Inflammatory macrophage treated with lipopolysaccharide for 1 hour (primary cell): Measurements from ENCODE around the gene KHK.
"Not testable (repeated sequence)": the region's sequence is repeated elsewhere in the genome, so short reads cannot be mapped to it uniquely, and the experiment has no call there.

Source experiments
- DNase-seq, 2 donors: peaks; one replicate each; pipeline ENCODE4 v3.0.0-alpha.2; 2020 to 2022

The KHK gene

DNA sequence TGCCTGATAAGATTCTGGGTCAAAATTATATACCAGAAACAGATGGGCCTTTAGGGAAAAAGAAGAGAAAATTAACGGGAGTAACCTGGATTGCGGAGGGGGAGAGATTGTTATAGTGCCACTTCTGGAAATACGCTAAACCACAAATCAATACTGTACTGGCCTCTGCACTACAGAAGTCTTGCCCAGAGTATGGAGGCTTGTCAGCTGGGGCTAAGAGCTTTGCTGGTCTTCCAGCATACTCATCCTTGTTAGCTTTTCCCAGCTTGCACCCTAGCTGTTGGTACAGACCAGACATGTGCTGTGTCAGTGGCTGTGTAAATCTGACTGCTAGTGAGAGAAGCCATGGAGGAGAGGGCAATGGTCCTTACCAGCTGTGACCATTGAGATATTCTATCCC, 26.2 kb upstream of the KHK start:
- no peak for DNase-seq

DNA sequence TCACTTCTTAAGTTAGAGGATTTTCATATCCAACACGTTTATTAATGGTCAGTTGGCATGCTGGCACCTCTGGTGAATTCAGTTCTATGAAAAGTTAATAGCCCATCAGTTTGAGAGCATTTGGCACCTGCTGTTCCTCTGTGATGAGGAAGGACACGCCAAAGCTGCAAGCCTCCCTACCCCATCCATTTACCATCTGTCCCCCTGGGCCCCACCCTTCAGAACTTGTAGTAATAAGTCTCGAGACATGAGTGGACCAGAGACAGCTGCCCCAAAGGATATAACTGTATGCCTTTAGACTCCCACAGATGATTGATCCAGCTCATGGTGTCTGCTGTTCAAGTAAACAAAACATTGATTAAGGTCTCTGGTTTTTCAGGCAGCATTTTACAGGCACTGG, 21.4 kb upstream of the KHK start:
- DNase-seq, result no peak

DNA sequence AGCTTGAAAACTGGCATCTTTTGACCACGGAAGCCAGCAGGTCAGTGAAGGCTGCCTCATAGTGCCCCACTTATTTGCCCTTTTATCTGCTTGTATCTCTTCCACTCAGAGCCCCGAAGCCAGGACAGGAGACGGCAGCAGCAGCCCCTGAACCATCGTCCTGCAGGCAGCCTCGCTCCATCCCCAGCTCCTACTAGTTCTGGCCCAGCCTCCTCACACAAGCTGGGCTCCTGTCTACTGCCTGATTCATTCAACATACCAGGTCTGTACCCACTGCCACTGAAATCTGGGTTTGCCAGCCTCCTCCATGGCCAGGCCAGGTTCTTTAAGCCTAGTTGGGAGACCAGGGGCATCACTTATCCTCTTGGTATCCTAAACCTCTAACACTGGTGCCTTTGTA, 19.2 kb upstream of the KHK start:
- DNase-seq, result no peak

DNA sequence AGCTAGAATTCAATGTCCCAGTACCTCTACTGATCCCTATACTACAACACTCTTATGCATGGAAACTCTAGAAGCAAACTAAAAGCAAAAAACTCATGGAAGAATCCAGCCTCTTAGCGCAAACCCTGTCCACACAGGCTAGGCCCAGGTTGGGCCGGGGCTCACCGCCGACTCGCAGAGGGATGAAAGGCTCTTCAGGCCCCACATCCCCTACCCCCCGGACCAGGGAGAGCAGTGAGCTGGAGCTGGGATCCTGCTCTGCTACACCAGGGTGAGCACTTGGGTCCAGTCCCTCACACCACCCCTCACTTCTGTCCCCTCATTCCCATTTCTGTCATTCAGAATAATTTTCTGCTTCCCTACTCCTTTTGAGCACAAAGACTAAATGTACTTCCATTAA, 17.1 kb upstream of the KHK start:
- no peak for DNase-seq

GRCh38 chr2:27069961-27070618, 16.5 kb upstream of the KHK start:
- no peak for DNase-seq

GRCh38 chr2:27070653-27071276, 15.8 kb upstream of the KHK start:
- DNase-seq, result no peak

DNA sequence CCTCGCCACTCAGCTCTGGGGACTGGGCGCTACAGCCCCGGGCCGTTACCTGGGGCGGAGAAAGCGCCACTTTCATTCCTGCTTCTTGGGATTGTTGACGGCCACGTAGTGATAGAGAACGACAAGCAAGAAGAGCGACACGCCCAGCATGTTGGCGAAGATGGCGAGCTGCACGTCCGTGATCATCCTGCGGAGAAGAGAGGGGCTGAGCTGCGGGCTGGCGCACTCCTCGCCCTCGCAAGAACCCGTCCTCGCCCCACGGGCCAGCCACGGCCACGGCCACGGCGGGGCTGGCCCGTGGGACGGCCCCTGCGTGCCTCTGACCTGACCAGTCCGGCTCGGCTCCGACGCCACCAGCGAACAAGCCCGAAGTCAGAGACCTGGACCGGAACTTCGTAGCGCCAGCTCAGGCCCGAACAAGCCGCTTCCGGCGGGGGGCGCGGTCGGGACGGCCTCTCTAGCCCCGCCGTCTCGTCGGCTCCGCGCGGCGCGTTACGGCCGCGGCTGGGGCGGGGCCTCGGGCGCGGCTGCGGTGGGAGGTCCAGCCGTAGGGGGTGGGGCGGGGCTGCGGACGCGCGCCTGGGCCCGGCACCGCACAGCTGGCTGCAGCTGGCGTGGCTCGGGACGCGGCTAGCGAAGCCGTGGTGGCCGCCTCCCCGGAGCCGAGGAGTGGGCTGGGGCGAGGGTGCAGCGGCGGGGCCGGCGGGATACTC, 15.1 kb upstream of the KHK start, which contains the start of gene OST4:
OST4 (minus strand) TSS at position 378 of the 713 bp plus-strand sequence.
- DNase-seq, result peak; percentile 92

DNA sequence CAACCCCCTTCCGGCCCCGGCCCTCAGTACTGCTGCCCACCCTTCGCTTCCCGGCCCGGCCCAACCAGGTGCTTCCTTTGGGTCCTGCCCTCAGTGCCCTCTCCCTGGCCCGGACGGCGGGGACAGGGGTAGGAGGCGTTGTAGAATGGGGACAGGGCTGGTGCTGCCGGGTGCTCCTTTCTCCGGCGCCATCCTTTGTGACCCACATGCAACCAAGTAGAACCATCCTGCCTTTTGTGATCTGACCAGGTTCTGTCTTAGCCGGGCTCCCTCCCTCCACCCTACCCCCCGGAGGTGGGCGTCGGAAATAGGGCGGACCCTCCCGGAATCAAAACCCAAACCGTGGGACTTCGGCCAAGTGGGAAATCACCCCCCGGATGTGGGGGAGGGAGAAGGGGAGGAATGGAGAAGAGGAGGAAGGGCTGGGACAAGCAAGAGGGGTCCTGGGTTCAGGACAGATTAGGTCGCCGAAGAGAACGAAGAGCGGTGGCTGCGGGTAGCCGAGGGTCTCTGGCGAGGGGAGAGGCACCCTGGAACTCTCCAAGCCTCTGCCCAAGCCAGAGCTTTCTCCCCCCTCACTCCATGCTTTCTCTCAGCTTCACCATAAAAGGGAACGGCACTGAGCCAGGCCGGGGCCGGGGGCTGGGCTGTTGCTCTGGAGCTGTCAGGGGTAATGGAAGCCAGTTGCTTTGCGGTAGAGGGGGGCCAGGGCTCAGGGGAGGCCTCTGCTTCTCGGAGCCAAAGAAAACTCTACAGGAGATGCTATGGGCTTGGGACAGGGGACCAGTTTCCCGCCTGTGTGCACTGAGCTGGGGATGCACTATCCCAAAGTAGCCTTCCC, 14.4 kb upstream of the KHK start:
- no peak for DNase-seq

DNA sequence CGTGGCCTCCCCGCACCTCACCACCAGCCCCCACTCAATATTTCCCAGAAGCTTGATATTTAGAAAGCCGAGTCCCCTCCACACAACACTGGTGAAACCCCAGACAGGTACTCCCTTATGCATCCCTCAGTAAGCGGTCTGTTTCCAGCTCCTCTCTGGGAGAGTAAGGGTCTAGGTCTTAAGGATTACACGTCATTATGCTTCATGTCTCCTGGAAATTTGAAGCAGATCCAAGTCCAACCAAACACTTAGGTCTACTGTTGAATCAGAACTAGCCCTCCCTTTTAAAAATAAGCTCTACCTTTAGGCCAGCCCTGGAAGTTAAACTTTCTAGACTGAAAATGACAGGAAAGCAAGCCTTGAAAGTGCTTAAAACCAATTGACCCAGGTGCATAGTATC, 13.7 kb upstream of the KHK start:
- DNase-seq, result no peak

DNA sequence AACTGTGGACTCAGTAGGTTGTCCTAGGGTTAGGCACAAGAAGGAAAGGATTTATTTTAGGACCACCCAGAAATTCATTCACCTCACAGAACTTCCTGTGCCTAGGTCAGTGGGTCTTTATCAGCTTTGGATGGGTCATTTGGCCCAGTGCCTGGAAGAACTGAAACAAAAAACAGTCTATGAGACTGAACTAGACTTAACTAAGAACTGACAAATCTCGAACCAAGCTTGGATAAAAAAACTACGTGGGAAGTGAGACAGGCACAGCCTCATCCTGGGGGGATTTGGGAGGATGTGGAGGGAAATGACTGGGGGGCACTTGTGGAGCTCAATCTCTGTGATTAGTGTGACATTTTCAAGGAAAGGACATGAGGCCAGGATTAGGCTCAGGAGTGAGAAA, 12.8 kb upstream of the KHK start:
- no peak for DNase-seq

GRCh38 chr2:27074738-27075565, 11.6 kb upstream of the KHK start:
- DNase-seq, result peak in 1 of 2 donors; percentile 56

GRCh38 chr2:27075566-27075871, 11.1 kb upstream of the KHK start:
- DNase-seq, result not testable (repeated sequence)

DNA sequence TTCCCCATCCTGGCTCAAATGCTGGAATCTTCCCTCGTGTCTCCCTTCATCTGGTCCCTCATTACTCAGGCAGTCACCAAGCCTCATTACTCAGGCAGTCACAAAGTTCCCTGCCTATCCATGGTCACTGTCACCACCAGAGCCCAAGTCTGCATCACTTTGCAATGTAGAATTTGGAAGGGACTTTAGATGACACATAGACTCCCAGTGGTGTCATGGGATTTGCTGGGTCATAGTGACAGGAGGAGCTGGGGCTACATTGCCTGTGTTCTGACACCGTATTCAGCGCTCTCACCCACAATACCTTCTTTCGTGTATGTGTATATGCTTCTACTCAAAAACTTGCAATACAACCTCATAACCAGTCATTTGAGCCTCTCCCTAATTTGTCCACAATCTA, 10.2 kb upstream of the KHK start:
- peak in 1 of 2 donors; percentile 66 for DNase-seq

GRCh38 chr2:27077231-27077630, 9.3 kb upstream of the KHK start:
- DNase-seq, result no peak

DNA sequence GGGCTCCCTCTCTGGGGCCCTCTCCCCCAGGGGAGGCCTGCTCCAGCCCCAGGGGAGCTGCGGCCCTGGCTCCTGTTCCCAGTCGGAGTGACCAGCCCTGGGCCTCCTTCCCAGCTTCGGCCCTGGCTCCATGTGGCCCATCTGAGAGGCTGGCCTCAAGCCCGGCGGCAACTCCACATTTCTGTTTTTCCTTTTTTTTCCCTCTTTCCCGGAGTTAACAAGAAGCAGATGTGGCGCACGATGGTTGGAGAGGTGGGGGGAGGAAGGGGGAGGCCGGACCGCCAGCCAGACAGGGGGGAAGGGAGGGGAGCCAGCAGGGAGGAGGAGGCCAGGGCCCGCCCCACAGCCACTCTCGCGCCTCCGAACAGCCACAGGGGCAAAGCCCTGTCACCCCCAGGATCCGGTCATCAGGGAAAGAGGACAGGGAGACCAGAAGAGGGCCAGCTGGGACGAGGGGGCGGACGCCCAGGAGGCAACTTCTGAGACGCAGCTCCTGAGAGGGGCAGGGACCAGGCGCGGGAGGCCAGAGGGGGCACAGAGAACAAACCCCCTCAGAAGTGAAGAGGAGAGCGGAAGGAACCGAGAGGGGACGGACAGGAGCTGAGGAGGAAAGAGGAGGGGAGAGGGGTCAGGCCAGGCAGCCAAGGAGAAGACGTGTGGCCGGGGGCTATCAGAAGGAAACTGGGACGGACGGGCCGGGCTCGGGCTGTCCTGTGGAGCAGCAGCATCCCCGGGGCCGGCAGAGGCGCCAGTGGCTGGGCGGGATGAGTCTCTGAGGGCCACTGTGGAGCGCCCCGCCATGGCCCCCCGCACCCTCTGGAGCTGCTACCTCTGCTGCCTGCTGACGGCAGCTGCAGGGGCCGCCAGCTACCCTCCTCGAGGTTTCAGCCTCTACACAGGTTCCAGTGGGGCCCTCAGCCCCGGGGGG, 8.0 kb upstream of the KHK start, which contains the start of gene EMILIN1:
EMILIN1 (plus strand) TSS at position 349 of the 928 bp plus-strand sequence; CDS start at position 800, 451 bp downstream.
- no peak for DNase-seq

GRCh38 chr2:27079233-27080139, 7.1 kb upstream of the KHK start:
- DNase-seq, result no peak

GRCh38 chr2:27080140-27080469, 6.5 kb upstream of the KHK start:
- peak in 1 of 2 donors; percentile 42 for DNase-seq

DNA sequence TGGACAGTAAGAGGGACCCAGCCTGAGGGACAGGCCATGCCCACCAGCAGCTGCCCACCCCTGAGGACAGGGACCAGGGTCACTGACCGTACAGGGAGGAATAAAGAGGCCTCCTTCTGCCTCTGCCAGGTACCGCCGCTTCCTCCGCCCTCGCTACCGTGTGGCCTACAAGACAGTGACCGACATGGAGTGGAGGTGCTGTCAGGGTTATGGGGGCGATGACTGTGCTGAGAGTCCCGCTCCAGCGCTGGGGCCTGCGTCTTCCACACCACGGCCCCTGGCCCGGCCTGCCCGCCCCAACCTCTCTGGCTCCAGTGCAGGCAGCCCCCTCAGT, 6.0 kb upstream of the KHK start:
- no peak for DNase-seq

- DNase-seq, result no peak
These were observed 4.4 kb upstream of the KHK start for GRCh38 chr2:27081984-27082772.
